ENCODE results near the gene RNF135.

GRCh38 chr17:31013844-31014243 lies 43.0 kb downstream of the RNF135 start:
- TF ChIP-seq CTCF (IDR thresholded peaks at IDR 0.05) (no peak), POLR2A (IDR thresholded peaks at IDR 0.05) (no peak)

Data from body of pancreas (tissue), 4 donors.